Measurements from ENCODE around the gene CDH4.

GRCh38 chr20:61391812-61392520 is 139.9 kb downstream of the CDH4 start:
- TF ChIP-seq CTCF (IDR thresholded peaks at IDR 0.05) (no peak), POLR2A (IDR thresholded peaks at IDR 0.05) (no peak)
